ENCODE results near the gene PRDX1. TPM values are rescaled to one million over a fixed set of nuclear protein-coding genes. Genes with fewer than 3 reads are reported as not detected.

Gene PRDX1
- total and polyA plus RNA-seq, 2 of the 13 experiments (the other 11 are each of a cell fraction or from before 2014, with no cell fraction given): 761 to 1,898 TPM

GRCh38 chr1:45550401-45551351 is 29.0 kb upstream of the PRDX1 start, which contains the start of gene AKR1A1 (continued):
- TF ChIP-seq ZNF670 (CRISPR knock-in tag; IDR thresholded peaks at IDR 0.05; ENCODE audit: borderline replicate concordance) (no peak), ZFP36 (IDR thresholded peaks at IDR 0.05; ENCODE audit: borderline replicate concordance, low read depth, low read length, partially characterized antibody) (no peak), THAP7 (CRISPR knock-in tag; IDR thresholded peaks at IDR 0.05) (peak; percentile 78; the same call in 1 of the 2 replicates), GTF2F1 (IDR thresholded peaks at IDR 0.05; ENCODE audit: low read length) (peak; percentile 84), ZBTB42 (CRISPR knock-in tag; IDR thresholded peaks at IDR 0.05) (peak; percentile 55; the same call in 1 of the 2 replicates), ATF7-NPFF (CRISPR knock-in tag; IDR thresholded peaks at IDR 0.05; ENCODE audit: low read depth) (peak; percentile 89), ATF1 (CRISPR knock-in tag; IDR thresholded peaks at IDR 0.05) (no peak), FLYWCH1 (CRISPR knock-in tag; IDR thresholded peaks at IDR 0.05) (no peak), CERS6 (CRISPR knock-in tag; IDR thresholded peaks at IDR 0.05) (peak; percentile 67; the same call in 1 of the 2 replicates), REL (CRISPR knock-in tag; conservative IDR thresholded peaks at IDR 0.05) (peak; percentile 87), GABPB1 (CRISPR knock-in tag; IDR thresholded peaks at IDR 0.05) (peak; percentile 92), REPIN1 (CRISPR knock-in tag; IDR thresholded peaks at IDR 0.05; ENCODE audit: borderline replicate concordance, low read depth) (peak; percentile 95), AKNA (CRISPR knock-in tag; IDR thresholded peaks at IDR 0.05; ENCODE audit: borderline replicate concordance) (no peak), ZHX1 (CRISPR knock-in tag; IDR thresholded peaks at IDR 0.05; ENCODE audit: low read depth) (peak; percentile 79), MAFF (IDR thresholded peaks at IDR 0.05; ENCODE audit: low read depth, low read length) (no peak), MIER3 (CRISPR knock-in tag; IDR thresholded peaks at IDR 0.05; ENCODE audit: borderline replicate concordance) (0 out of 2 replicates have a peak, but pooled peaks have one; percentile 55), ZNF414 (CRISPR knock-in tag; IDR thresholded peaks at IDR 0.05) (0 out of 2 replicates have a peak, but pooled peaks have one; percentile 71)

All from HepG2 (cell line).